NB4 (cell line): ENCODE measurements around the gene FKBP5.
"Not testable (repeated sequence)": the region's sequence is repeated elsewhere in the genome, so short reads cannot be mapped to it uniquely, and the experiment has no call there.

Source experiments
- DNase-seq: peaks from one replicate; pipeline ENCODE4 v3.0.0; 2010; ENCODE audit warnings: low read depth
- H3K4me3 ChIP-seq: one replicate; pipeline ENCODE4 v1.5.1; 2011; ENCODE audit warnings: mild to moderate bottlenecking, low read depth, low read length, moderate library complexity
- CTCF ChIP-seq: IDR thresholded peaks from one replicate; pipeline ENCODE4 v1.5.1; 2012; ENCODE audit warnings: low read depth, low read length
- MYC ChIP-seq: IDR thresholded peaks from 2 replicates; pipeline ENCODE4 v1.6.1; 2011; ENCODE audit warnings: low read depth, low read length
- POLR2A ChIP-seq: IDR thresholded peaks from 2 replicates; pipeline ENCODE4 v1.6.1; 2011; ENCODE audit warnings: mild to moderate bottlenecking; ENCODE audit not compliant: insufficient read length; ENCODE audit errors: extremely low read depth
- TF ChIP-seq, protein P1 (sequence below): IDR thresholded peaks from 2 replicates; pipeline ENCODE4 v1.6.1; 2011; ENCODE audit warnings: low read depth, low read length

FKBP5 gene

DNA sequence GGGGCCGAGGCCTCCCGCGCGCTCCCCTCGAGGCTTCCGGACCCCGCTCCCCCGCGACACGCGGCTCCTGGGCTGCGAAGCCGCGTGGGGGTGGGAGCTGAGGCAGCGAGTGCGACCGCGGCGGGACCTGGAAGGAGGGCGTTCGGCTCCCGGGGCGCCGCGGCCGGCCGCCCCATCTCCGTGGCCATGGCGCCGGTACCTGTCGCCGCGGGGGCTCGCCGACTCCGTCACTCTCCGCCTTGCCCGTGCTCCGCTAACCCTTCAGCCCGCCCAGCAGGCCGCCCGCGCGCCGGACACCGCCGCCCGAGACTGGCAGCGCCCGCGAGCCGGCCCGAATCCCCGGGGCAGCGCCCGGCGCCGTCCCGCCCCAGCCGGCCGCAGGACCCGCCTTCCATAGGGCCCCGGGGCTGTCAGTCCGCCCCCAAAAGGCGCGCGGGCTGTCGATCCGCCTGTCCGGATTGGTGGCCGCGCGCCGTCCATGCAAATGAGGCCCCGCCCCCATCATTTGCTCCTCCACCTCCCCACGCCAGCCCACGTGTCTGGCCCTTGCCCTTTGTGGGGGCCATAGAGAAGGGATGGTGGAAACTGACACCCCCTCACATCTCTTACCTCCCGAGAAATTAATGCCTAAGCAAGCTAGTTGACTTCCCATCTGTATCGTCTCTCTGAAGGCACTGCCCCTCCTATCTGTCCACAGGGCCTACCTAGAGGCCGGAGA, at the start of gene FKBP5:
Gene FKBP5 (minus strand): TSS at position 311 of the 718 bp plus-strand sequence. CDS start 46,091 bp downstream, outside the sequence.
- DNase-seq: peak; percentile 97
- H3K4me3 ChIP-seq: peak within 1 kb of the TSS; percentile 91
- TF ChIP-seq POLR2A (peak; percentile 84), CTCF (no peak), MYC (peak; percentile 78)
- TF ChIP-seq, protein P1, sequence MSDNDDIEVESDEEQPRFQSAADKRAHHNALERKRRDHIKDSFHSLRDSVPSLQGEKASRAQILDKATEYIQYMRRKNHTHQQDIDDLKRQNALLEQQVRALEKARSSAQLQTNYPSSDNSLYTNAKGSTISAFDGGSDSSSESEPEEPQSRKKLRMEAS: peak; percentile 92

GRCh38 chr6:35737413-35738211, 48.9 kb upstream of the FKBP5 start:
- no peak overlapping the region for H3K4me3 ChIP-seq
- peak; percentile 88 for DNase-seq
- TF ChIP-seq POLR2A: no peak
- TF ChIP-seq MYC: peak; percentile 78; the same call in 1 of the 2 replicates
- TF ChIP-seq CTCF: peak; percentile 78
- TF ChIP-seq, protein P1: peak; percentile 79

DNA sequence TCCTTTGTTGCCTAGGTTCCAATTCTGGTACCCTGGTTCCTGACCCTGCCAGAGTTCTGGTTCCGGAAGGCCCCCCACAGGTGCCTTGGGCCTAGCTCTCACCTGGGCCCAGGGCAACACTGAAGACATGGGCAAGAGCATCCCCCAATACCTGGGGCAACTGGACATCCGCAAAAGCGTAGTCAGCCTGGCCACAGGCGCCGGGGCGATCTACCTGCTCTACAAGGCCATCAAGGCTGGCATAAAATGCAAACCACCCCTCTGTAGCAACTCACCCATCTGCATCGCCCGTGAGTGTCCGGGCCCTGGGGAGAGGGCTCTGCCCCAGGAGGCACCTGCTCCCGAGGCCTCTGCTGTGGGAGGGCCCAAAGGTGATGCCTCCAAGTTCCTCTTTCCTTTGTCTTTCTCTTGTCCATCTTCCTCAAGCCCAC, 48.3 kb upstream of the FKBP5 start, which contains the start of gene ARMC12:
Gene ARMC12 (plus strand): TSS at position 51 of the 431 bp plus-strand sequence. CDS start 77 bp downstream, at position 128.
- no peak for DNase-seq
- no peak within 1 kb of the TSS for H3K4me3 ChIP-seq
- no peak for TF ChIP-seq CTCF
- TF ChIP-seq, protein P1: no peak
- no peak for TF ChIP-seq POLR2A
- no peak for TF ChIP-seq MYC

GRCh38 chr6:35736253-35736894, 47.7 kb upstream of the FKBP5 start:
- no peak overlapping the region for H3K4me3 ChIP-seq
- peak; percentile 98 for TF ChIP-seq CTCF
- TF ChIP-seq, protein P1: no peak
- DNase-seq: peak; percentile 84

- H3K4me3 ChIP-seq: no peak overlapping the region
- DNase-seq: no peak
- TF ChIP-seq CTCF (no peak), POLR2A (no peak), MYC (no peak)
- TF ChIP-seq, protein P1: no peak
These were observed 46.7 kb upstream of the FKBP5 start for GRCh38 chr6:35735452-35735851.

DNA sequence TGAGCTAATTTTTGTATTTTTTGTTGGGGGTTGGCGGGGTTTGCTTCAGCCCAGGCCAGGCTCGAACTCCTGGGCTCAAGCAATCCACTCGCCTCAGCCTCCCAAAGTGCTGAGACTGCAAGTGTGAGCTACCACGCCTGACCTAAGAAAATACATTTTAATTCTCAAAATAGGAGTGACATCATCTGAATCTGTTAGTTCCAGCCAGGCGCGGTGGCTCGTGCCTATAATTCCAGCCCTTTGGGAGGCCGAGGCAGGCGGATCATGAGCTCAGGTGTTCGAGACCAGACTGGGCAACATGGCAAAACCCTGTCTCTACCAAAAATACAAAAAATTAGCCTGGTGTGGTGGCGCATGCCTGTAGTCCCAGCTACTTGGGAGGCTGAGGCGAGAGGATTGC, 45.6 kb upstream of the FKBP5 start:
- not testable (repeated sequence) for H3K4me3 ChIP-seq, DNase-seq
